ENCODE results near the gene ADAMTS2.

ADAMTS2 gene

GRCh38 chr5:179230061-179230461 lies 115.2 kb downstream of the ADAMTS2 start:
- DNase-seq (ENCODE audit: extremely low read depth, low read depth) = no peak
- no peak for TF ChIP-seq CTCF (IDR thresholded peaks at IDR 0.05; ENCODE audit: low read depth, low read length)

GRCh38 chr5:179229331-179229831 lies 115.9 kb downstream of the ADAMTS2 start:
- DNase-seq (ENCODE audit: extremely low read depth, low read depth) = no peak
- no peak for TF ChIP-seq CTCF (IDR thresholded peaks at IDR 0.05; ENCODE audit: low read depth, low read length)

- no peak for DNase-seq (ENCODE audit: extremely low read depth, low read depth)
- no peak for TF ChIP-seq CTCF (IDR thresholded peaks at IDR 0.05; ENCODE audit: low read depth, low read length)
Measured at GRCh38 chr5:179228341-179229121, 116.7 kb downstream of the ADAMTS2 start.

- no peak for TF ChIP-seq CTCF (IDR thresholded peaks at IDR 0.05; ENCODE audit: low read depth, low read length)
- no peak for DNase-seq (ENCODE audit: extremely low read depth, low read depth)
Measured at GRCh38 chr5:179227580-179228311, 117.5 kb downstream of the ADAMTS2 start.

GRCh38 chr5:179227229-179227579 lies 118.1 kb downstream of the ADAMTS2 start:
- no peak for TF ChIP-seq CTCF (IDR thresholded peaks at IDR 0.05; ENCODE audit: low read depth, low read length)
- no peak for DNase-seq (ENCODE audit: extremely low read depth, low read depth)

- DNase-seq (ENCODE audit: extremely low read depth, low read depth) = no peak
- no peak for TF ChIP-seq CTCF (IDR thresholded peaks at IDR 0.05; ENCODE audit: low read depth, low read length)
Measured at GRCh38 chr5:179226696-179227095, 118.6 kb downstream of the ADAMTS2 start.

GRCh38 chr5:179225387-179225786 lies 119.9 kb downstream of the ADAMTS2 start:
- no peak for DNase-seq (ENCODE audit: extremely low read depth, low read depth)
- TF ChIP-seq CTCF (IDR thresholded peaks at IDR 0.05; ENCODE audit: low read depth, low read length) = no peak
